ENCODE data around the gene GLIS1. TPM values are rescaled to one million over a fixed set of nuclear protein-coding genes. Genes with fewer than 3 reads are reported as not detected.

The GLIS1 gene
- total RNA-seq, 2 donors from 2014 or later, result 0.20 to 0.22 TPM

GRCh38 chr1:53636621-53637171, 102.3 kb downstream of the GLIS1 start:
- Histone ChIP-seq H3K27ac (no peak overlapping the region), H3K9me3 (no peaks in the 10 kb centered on the region), H3K36me3 (no peaks in the 10 kb centered on the region), H3K4me1 (no peaks in the 10 kb centered on the region), H3K4me3 (no peak overlapping the region), H3K27me3 (no peaks in the 10 kb centered on the region)
- no peak for DNase-seq (ENCODE audit: low spot score)
- no peak for TF ChIP-seq CTCF (IDR thresholded peaks at IDR 0.05)

DNA sequence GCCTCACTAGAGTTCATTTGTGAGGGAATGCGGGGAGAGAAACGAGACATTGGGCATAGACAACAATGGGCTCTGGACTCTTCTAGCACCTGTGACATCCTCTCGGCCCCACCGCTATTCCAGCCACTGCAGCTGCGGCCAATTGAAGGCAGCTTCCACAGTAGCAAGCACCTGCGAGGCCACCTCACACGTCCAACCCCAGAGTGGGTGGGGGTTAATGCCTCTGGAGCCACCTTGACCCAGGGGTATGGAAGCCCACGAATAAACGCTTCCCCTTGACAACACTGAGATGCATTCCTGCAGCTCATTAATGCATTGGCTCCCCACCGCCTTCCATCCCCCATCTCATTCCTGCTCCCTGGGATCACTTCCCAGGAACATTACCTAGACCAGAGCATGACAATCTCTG, 104.4 kb downstream of the GLIS1 start:
- no peak overlapping the region for H3K4me3 ChIP-seq
- no peak for DNase-seq (ENCODE audit: low spot score)
- no peak for TF ChIP-seq CTCF (IDR thresholded peaks at IDR 0.05)

GRCh38 chr1:53633073-53633704, 105.8 kb downstream of the GLIS1 start:
- Histone ChIP-seq H3K36me3 (no peaks in the 10 kb centered on the region), H3K27ac (no peak overlapping the region), H3K4me3 (no peak overlapping the region), H3K4me1 (no peaks in the 10 kb centered on the region), H3K27me3 (no peaks in the 10 kb centered on the region), H3K9me3 (no peaks in the 10 kb centered on the region)
- DNase-seq (ENCODE audit: low spot score), result no peak
- TF ChIP-seq CTCF (IDR thresholded peaks at IDR 0.05), result no peak

More for the DNA sequence above, 104.4 kb downstream of the GLIS1 start:
- no peaks in the 10 kb centered on the region for H3K36me3 ChIP-seq
- no peaks in the 10 kb centered on the region for H3K27me3 ChIP-seq
- no peak overlapping the region for H3K27ac ChIP-seq
- no peaks in the 10 kb centered on the region for H3K4me1 ChIP-seq
- H3K9me3 ChIP-seq, result no peaks in the 10 kb centered on the region

DNA sequence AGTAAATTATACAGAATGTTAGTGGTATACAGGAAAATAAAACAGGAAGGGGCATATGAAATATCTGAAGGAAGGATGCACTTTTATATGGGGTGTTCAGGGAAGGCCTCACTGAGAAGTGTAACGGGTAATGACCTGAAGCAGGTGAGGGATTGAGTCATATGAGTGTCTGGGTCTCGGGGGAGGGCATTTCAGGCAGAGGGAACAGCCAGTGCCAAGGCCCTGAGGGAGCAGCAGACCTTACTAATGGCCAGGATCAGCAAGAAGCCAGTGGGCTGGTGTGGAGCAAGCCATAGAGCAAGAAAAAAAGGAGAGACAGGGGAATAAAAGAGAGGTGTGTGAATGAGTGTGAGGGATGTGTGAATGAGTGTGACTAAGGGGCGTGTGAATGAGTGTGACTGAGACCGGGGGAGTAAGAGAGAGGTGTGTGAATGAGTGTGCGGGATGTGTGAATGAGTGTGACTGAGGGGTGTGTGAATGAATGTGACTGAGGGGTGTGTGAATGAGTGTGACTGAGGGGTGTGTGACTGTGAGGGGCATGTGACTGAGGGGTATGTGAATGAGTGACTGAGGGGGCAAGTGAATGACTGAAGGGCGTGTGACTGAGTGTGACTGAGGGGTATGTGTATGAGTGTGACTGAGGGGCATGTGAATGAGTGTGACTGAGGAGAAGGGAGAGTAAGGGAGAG, 107.2 kb downstream of the GLIS1 start:
- H3K4me3 ChIP-seq, result no peak overlapping the region
- H3K36me3 ChIP-seq, result no peaks in the 10 kb centered on the region
- no peak overlapping the region for H3K27ac ChIP-seq
- no peak for DNase-seq (ENCODE audit: low spot score)
- H3K27me3 ChIP-seq, result no peaks in the 10 kb centered on the region
- TF ChIP-seq CTCF (IDR thresholded peaks at IDR 0.05), result no peak
- no peaks in the 10 kb centered on the region for H3K4me1 ChIP-seq
- no peaks in the 10 kb centered on the region for H3K9me3 ChIP-seq

- Histone ChIP-seq H3K27ac (no peak overlapping the region), H3K27me3 (no peaks in the 10 kb centered on the region), H3K36me3 (no peaks in the 10 kb centered on the region), H3K9me3 (peaks cover 0 to 2% of the 10 kb centered on the region in 2 donors), H3K4me3 (no peak overlapping the region), H3K4me1 (no peaks in the 10 kb centered on the region)
- DNase-seq (ENCODE audit: low spot score), result peak; percentile 38
- no peak for TF ChIP-seq CTCF (IDR thresholded peaks at IDR 0.05)
Observed at GRCh38 chr1:53629101-53629691, 109.8 kb downstream of the GLIS1 start.
